Tibial artery (tissue), 4 donors: Measurements from ENCODE around the gene TGFBRAP1.

Source experiments
- DNase-seq, 2 donors: peaks; one replicate each; pipeline ENCODE4 v3.0.0-alpha.2; 2019
- H3K27ac ChIP-seq, 2 donors: fragments of 200-600 bp; sonication (generic) in 1 of 2; 1 replicate in 1 of 2; 2 replicates in 1 of 2; pipeline ENCODE4 v1.5.1; 2018 to 2019; ENCODE audit warnings: mild to moderate bottlenecking in 1 of 2
- H3K27me3 ChIP-seq, 2 donors: fragments of 200-600 bp; sonication (generic) in 1 of 2; one replicate each; pipeline versions ENCODE4 v1.5.1 to v1.6.0; 2016 to 2019
- H3K36me3 ChIP-seq, 3 donors: fragments of 200-600 bp; sonication (generic) in 2 of 3; one replicate each; pipeline ENCODE4 v1.5.1; 2016 to 2019; ENCODE audit warnings: mild to moderate bottlenecking in 2 of 3
- H3K4me1 ChIP-seq, 4 donors: fragments of 200-600 bp; sonication (generic) in 2 of 4; 1 replicate in 3 of 4; 2 replicates in 1 of 4; pipeline ENCODE4 v1.5.1; 2016 to 2019
- H3K4me3 ChIP-seq, 2 donors: fragments of 200-600 bp; sonication (generic) in 1 of 2; 1 replicate in 1 of 2; 2 replicates in 1 of 2; pipeline ENCODE4 v1.5.1; 2018 to 2019; ENCODE audit warnings: mild to moderate bottlenecking in 2 of 2
- H3K9me3 ChIP-seq, 3 donors: fragments of 200-600 bp; sonication (generic) in 1 of 3; one replicate each; pipeline ENCODE4 v1.5.1; 2016 to 2019
- intact Hi-C: fragments of 100-400 bp; cut with DNase I; formaldehyde crosslinking; loops from one replicate; pipeline ENCODE4 v1.15.0; 2023; ENCODE audit warnings: low total_unique reads
- TF ChIP-seq, protein P1 (sequence below), 2 experiments: fragments of 200-600 bp in 1 of 2; fragments of 450-650 bp in 1 of 2; IDR thresholded peaks; one replicate each; pipeline ENCODE4 v1.5.1; 2017 to 2019; ENCODE audit warnings: antibody characterized with exemption in 2 of 2, mild to moderate bottlenecking in 1 of 2, moderate library complexity in 1 of 2

TGFBRAP1 gene, protein sequence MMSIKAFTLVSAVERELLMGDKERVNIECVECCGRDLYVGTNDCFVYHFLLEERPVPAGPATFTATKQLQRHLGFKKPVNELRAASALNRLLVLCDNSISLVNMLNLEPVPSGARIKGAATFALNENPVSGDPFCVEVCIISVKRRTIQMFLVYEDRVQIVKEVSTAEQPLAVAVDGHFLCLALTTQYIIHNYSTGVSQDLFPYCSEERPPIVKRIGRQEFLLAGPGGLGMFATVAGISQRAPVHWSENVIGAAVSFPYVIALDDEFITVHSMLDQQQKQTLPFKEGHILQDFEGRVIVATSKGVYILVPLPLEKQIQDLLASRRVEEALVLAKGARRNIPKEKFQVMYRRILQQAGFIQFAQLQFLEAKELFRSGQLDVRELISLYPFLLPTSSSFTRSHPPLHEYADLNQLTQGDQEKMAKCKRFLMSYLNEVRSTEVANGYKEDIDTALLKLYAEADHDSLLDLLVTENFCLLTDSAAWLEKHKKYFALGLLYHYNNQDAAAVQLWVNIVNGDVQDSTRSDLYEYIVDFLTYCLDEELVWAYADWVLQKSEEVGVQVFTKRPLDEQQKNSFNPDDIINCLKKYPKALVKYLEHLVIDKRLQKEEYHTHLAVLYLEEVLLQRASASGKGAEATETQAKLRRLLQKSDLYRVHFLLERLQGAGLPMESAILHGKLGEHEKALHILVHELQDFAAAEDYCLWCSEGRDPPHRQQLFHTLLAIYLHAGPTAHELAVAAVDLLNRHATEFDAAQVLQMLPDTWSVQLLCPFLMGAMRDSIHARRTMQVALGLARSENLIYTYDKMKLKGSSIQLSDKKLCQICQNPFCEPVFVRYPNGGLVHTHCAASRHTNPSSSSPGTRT

DNA sequence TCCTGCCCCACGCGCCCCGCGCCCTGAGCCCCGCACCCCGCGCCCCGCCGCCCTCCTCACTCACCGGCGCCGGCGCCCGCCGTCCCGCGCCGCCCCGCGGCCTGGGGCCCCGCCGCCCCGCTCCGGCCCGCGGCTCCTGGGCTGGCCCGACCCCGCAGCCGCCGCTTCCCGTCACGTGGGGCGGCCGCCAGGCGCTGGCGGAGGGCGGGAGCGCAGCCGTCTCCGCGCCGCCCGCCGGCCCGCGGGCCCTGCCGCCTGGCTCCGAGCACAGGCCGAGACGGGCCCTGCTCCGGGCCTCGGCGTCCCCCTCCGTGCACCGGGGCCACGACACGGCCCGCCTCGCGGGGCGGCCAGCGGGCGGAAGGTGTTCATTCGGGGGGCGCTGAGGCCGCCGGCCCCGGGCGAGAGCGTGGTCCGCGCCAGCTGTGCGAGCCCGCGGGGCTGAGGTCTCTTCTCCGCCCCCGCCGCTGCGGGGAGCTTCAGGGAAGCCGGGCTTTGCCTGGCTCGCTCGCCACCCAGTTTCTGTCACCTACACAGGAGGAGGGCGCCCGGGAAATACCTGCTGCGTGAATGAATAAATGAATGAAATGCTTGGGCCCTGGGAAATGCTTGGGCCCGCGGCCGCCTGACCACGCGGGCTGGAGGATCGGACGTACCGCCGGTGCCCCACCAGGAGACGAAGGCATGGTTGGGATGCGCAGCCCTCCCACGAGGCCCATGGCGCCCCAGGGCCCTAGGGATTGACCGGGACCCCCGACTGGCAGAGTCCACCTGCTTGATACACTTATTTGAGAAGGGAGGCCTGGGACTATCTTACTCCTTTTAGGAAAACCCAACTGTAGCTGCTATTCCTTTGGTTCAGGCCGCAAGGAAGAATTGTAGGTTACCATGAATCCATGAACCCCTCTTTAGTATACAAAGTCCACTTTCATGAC lies at the start of gene TGFBRAP1:
TGFBRAP1 (minus strand) TSS at position 175 of the 935 bp plus-strand sequence. CDS start 21,434 bp downstream, outside the sequence.
- DNase-seq = peak; percentile 21 to 71
- H3K27ac ChIP-seq = peak within 1 kb of the TSS; percentile 85 to 86
- peaks cover 0 to 6% (median 0%) of the 10 kb centered on the region in 3 donors for H3K36me3 ChIP-seq
- TF ChIP-seq, protein P1, sequence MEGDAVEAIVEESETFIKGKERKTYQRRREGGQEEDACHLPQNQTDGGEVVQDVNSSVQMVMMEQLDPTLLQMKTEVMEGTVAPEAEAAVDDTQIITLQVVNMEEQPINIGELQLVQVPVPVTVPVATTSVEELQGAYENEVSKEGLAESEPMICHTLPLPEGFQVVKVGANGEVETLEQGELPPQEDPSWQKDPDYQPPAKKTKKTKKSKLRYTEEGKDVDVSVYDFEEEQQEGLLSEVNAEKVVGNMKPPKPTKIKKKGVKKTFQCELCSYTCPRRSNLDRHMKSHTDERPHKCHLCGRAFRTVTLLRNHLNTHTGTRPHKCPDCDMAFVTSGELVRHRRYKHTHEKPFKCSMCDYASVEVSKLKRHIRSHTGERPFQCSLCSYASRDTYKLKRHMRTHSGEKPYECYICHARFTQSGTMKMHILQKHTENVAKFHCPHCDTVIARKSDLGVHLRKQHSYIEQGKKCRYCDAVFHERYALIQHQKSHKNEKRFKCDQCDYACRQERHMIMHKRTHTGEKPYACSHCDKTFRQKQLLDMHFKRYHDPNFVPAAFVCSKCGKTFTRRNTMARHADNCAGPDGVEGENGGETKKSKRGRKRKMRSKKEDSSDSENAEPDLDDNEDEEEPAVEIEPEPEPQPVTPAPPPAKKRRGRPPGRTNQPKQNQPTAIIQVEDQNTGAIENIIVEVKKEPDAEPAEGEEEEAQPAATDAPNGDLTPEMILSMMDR (IDR thresholded peaks at IDR 0.05) = no peak
- H3K9me3 ChIP-seq = no peaks in the 10 kb centered on the region
- peaks cover 0 to 30% (median 23%) of the 10 kb centered on the region in 4 donors for H3K4me1 ChIP-seq
- H3K4me3 ChIP-seq = peak within 1 kb of the TSS; percentile 74 to 91
- no peaks in the 10 kb centered on the region for H3K27me3 ChIP-seq
- intact Hi-C loops = no loop called here

DNA sequence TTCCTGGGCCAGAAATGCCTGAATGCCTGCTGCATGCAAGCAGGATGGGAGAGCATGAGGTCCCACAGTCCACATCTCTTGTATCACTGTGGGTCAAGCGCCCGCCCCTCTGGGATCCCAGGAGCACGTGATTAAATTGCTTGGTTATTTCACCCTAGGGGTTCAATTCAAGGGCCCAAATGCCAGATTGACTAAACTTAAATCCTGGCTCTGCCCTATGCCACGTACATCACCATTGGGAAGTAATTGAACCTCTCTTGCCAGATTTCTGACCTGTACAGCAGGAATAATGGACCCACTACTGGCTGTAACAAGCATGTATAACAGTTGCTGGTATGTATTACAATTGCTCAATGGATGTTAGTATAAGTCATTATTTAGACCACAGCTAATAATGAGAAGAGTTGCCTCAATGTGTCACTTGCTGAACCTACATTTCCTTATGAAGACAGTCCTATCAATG lies 49.4 kb upstream of the TGFBRAP1 start:
- Histone ChIP-seq H3K4me3 (no peak overlapping the region), H3K27me3 (no peaks in the 10 kb centered on the region), H3K27ac (no peak overlapping the region), H3K4me1 (peaks cover 0 to 78% (median 22%) of the 10 kb centered on the region in 4 donors), H3K9me3 (no peaks in the 10 kb centered on the region), H3K36me3 (peaks cover 0 to 26% (median 26%) of the 10 kb centered on the region in 3 donors)
- intact Hi-C loops = no loop called here
- no peak for DNase-seq
- TF ChIP-seq, protein P1 (IDR thresholded peaks at IDR 0.05) = no peak

DNA sequence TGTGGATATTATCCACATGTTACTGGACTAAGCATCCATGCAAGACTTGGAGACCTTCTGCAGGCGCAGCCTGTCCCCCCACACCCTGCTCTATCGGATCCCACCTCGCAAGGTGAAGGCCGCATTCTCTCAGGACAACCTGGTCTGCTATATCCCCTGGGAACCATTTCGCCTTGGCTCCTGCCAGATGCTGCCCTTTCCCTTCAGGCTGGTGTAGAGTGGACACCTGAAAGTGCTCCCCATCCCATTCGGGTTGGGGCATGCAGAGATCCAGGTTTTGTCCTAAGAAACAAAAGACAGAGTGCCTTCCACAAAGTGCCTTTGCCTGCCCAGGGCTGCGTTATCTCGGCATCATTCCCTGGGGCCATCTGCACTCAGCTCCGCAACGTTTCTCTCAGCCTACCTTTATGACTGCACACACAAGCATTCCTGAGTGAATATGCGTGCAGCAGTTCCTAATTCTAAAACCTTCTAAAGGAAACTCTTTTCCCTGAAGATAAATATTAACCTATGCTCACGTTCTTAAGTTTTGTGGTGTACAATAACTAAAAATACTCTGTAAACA lies 48.8 kb upstream of the TGFBRAP1 start:
- H3K4me1 ChIP-seq = peaks cover 0 to 78% (median 24%) of the 10 kb centered on the region in 4 donors
- H3K27ac ChIP-seq = no peak overlapping the region
- intact Hi-C loops = no loop called here

DNA sequence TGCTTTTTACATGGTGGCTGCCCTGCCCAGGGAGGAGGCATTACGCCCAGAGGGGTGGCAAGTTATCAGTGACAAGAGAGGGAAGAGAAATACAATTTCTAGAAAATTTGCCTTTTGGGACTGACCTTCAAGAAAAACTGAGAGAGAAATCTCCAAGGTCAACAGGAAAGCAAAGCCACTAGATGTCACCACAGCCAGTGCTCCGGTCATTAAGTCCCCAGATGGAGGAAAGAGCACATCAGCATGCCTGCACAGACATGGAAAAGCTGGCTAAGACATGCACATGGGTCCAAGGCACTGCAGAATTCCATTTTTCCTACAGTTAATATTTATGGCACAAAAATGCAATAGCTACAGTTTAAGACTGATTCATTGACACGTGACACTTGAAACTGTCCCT lies 48.3 kb upstream of the TGFBRAP1 start:
- Histone ChIP-seq H3K4me3 (no peak overlapping the region), H3K27ac (no peak overlapping the region), H3K9me3 (no peaks in the 10 kb centered on the region), H3K36me3 (peaks cover 0 to 25% (median 24%) of the 10 kb centered on the region in 3 donors), H3K4me1 (peaks cover 0 to 78% (median 27%) of the 10 kb centered on the region in 4 donors), H3K27me3 (no peaks in the 10 kb centered on the region)
- DNase-seq = no peak
- intact Hi-C loops = no loop called here
- TF ChIP-seq, protein P1 (IDR thresholded peaks at IDR 0.05) = no peak

More for the DNA sequence above, 48.8 kb upstream of the TGFBRAP1 start:
- Histone ChIP-seq H3K4me3 (no peak overlapping the region), H3K36me3 (peaks cover 0 to 24% (median 20%) of the 10 kb centered on the region in 3 donors), H3K9me3 (no peaks in the 10 kb centered on the region), H3K27me3 (no peaks in the 10 kb centered on the region)
- TF ChIP-seq, protein P1 (IDR thresholded peaks at IDR 0.05) = no peak
- no peak for DNase-seq
